GM19468 (cell line): ENCODE results near the gene TOLLIP.
"Not testable (repeated sequence)": the region's sequence is repeated elsewhere in the genome, so short reads cannot be mapped to it uniquely, and the experiment has no call there.

Experiments
- ATAC-seq: cut with Tn5 transposase; IDR thresholded peaks from one replicate; pipeline ENCODE4 v1.9.1; 2021; ENCODE audit warnings: mild to moderate bottlenecking, moderate library complexity, moderate number of reproducible peaks; ENCODE audit not compliant: unreplicated experiment; ENCODE audit errors: extremely low read depth

The TOLLIP gene

GRCh38 chr11:1254086-1254648 lies 55.3 kb downstream of the TOLLIP start:
- ATAC-seq = no peak

- ATAC-seq = no peak
These were observed 56.3 kb downstream of the TOLLIP start for GRCh38 chr11:1253103-1253485.

- no peak for ATAC-seq
These were observed 56.9 kb downstream of the TOLLIP start for GRCh38 chr11:1252371-1253102.

GRCh38 chr11:1251236-1251770 lies 58.1 kb downstream of the TOLLIP start:
- ATAC-seq = no peak

GRCh38 chr11:1250411-1250810 lies 59.0 kb downstream of the TOLLIP start:
- ATAC-seq = not testable (repeated sequence)

GRCh38 chr11:1248951-1249350 lies 60.5 kb downstream of the TOLLIP start:
- ATAC-seq = not testable (repeated sequence)

GRCh38 chr11:1247026-1247425 lies 62.4 kb downstream of the TOLLIP start:
- ATAC-seq = not testable (repeated sequence)

GRCh38 chr11:1246301-1246700 lies 63.1 kb downstream of the TOLLIP start:
- ATAC-seq = not testable (repeated sequence)

GRCh38 chr11:1245717-1246116 lies 63.7 kb downstream of the TOLLIP start:
- ATAC-seq = not testable (repeated sequence)

GRCh38 chr11:1244557-1244956 lies 64.9 kb downstream of the TOLLIP start:
- ATAC-seq = not testable (repeated sequence)

GRCh38 chr11:1243521-1243920 lies 65.9 kb downstream of the TOLLIP start:
- not testable (repeated sequence) for ATAC-seq

- not testable (repeated sequence) for ATAC-seq
These were observed 66.7 kb downstream of the TOLLIP start for GRCh38 chr11:1242751-1243150.

GRCh38 chr11:1242289-1242688 lies 67.1 kb downstream of the TOLLIP start:
- no peak for ATAC-seq

- ATAC-seq = no peak
These were observed 67.7 kb downstream of the TOLLIP start for GRCh38 chr11:1241706-1242105.

GRCh38 chr11:1240771-1241170 lies 68.7 kb downstream of the TOLLIP start:
- no peak for ATAC-seq

GRCh38 chr11:1239596-1240205 lies 69.7 kb downstream of the TOLLIP start:
- ATAC-seq = no peak

- ATAC-seq = no peak
These were observed 70.5 kb downstream of the TOLLIP start for GRCh38 chr11:1238767-1239595.

- no peak for ATAC-seq
These were observed 71.6 kb downstream of the TOLLIP start for GRCh38 chr11:1237851-1238250.

- ATAC-seq = no peak
These were observed 72.3 kb downstream of the TOLLIP start for GRCh38 chr11:1237128-1237580.
